Esophagus squamous epithelium (tissue), 5 donors: ENCODE data around the gene ALOXE3. TPM values are rescaled to one million over a fixed set of nuclear protein-coding genes. Genes with fewer than 3 reads are reported as not detected.

ENCODE experiments used
- DNase-seq: peaks from one replicate; lab custom pipeline; 2025; lab: John Stamatoyannopoulos, UW
- H3K27ac ChIP-seq, 4 donors: fragments of 200-600 bp; sonication (generic); one replicate each; pipeline ENCODE4 v1.5.1; 2016 to 2019; ENCODE audit warnings: mild to moderate bottlenecking in 1 of 4
- H3K27me3 ChIP-seq, 4 donors: fragments of 200-600 bp; sonication (generic); 1 replicate in 3 of 4; 2 replicates in 1 of 4; pipeline versions ENCODE4 v1.5.1 to v1.6.0; 2017 to 2021; ENCODE audit warnings: antibody characterized with exemption in 1 of 4
- H3K36me3 ChIP-seq, 3 donors: fragments of 200-600 bp; sonication (generic); one replicate each; pipeline ENCODE4 v1.5.1; 2016 to 2019
- H3K4me1 ChIP-seq, 3 donors: fragments of 200-600 bp; sonication (generic); one replicate each; pipeline ENCODE4 v1.5.1; 2017 to 2019
- H3K4me3 ChIP-seq, 4 donors: fragments of 200-600 bp; sonication (generic); 1 replicate in 3 of 4; 2 replicates in 1 of 4; pipeline ENCODE4 v1.5.1; 2016 to 2019; ENCODE audit warnings: mild to moderate bottlenecking in 2 of 4, moderate library complexity in 1 of 4
- H3K9me3 ChIP-seq, 3 donors: fragments of 200-600 bp; sonication (generic); one replicate each; pipeline ENCODE4 v1.5.1; 2016 to 2019
- POLR2A ChIP-seq, 4 donors: fragments of 450-650 bp; IDR thresholded peaks; one replicate each; pipeline ENCODE4 v1.6.1; 2017; ENCODE audit warnings: antibody characterized with exemption in 4 of 4, mild to moderate bottlenecking in 4 of 4, moderate library complexity in 3 of 4
- WGBS, 2 donors: methylation state at CpG; one replicate each; pipeline ENCODE4 v1.1.5; 2018; 5-methylcytosine and 5-hydroxymethylcytosine counted together
- intact Hi-C: fragments of 100-400 bp; cut with DNase I; formaldehyde crosslinking; loops from one replicate; pipeline ENCODE4 v1.15.0; 2022
- total RNA-seq, 4 donors: library from RNA; depleted of rRNA; stranded (reverse); fragments of >200 nt; gene quantifications; one replicate each; pipeline ENCODE4 v1.1.0, GENCODE V29; 2016
- TF ChIP-seq, protein P1 (sequence below), 6 experiments: fragments of 450-650 bp in 4 of 6; fragments of 200-600 bp in 2 of 6; sonication (generic) in 2 of 6; IDR thresholded peaks; one replicate each; pipeline ENCODE4 v1.5.1; 2016 to 2019; ENCODE audit warnings: antibody characterized with exemption in 6 of 6, mild to moderate bottlenecking in 4 of 6, moderate library complexity in 4 of 6
- donor health status: DM: yes; HTN: yes; CAD: no.

Gene ALOXE3
- total RNA-seq, 4 donors from 2014 or later: 0.30 to 8.8 (median 2.2) TPM; not detected in 1

DNA sequence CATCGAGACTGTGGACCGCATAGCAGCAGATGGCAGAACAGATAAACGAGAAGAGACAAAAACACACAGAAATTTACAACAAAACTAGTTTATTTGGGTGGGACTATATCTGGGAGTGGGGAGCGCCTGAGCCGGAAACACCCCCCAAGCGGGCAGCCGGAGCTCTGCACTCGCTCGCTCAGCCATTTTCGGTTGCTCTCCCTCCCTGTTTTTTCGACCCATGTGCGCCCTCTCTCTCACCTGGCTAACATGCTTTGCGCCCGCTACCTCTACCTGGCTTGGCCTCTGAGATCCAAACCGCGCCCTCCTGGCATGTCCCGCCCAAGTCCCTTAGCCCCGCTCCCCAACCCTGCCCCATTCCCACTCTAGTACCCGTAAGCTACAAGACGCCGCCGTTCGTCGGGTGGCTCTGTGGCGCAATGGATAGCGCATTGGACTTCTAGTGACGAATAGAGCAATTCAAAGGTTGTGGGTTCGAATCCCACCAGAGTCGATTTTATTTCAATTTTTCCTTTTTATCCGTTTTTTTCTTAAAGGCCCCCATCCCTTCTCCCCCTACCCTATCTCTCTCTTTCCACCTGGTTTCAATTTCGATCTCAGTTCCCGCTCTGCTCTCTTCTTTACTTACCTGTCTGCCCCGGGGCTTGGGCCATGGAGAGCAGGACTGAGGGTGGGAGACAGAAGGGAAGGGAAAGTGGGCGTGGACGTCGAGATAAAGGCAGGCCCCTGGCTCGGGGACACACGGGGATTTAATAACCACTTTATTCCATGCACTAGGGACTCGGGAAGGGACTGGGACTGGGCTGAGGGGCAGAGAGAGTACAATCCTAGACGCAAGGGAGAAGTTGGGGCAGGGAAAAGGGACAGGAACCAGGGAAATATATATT is 2.4 kb upstream of the ALOXE3 start:
- peaks cover 0 to 75% (median 2%) of the 10 kb centered on the region in 4 donors for H3K27me3 ChIP-seq
- H3K36me3 ChIP-seq: no peaks in the 10 kb centered on the region
- no peak for TF ChIP-seq POLR2A (IDR thresholded peaks at IDR 0.05)
- TF ChIP-seq, protein P1, sequence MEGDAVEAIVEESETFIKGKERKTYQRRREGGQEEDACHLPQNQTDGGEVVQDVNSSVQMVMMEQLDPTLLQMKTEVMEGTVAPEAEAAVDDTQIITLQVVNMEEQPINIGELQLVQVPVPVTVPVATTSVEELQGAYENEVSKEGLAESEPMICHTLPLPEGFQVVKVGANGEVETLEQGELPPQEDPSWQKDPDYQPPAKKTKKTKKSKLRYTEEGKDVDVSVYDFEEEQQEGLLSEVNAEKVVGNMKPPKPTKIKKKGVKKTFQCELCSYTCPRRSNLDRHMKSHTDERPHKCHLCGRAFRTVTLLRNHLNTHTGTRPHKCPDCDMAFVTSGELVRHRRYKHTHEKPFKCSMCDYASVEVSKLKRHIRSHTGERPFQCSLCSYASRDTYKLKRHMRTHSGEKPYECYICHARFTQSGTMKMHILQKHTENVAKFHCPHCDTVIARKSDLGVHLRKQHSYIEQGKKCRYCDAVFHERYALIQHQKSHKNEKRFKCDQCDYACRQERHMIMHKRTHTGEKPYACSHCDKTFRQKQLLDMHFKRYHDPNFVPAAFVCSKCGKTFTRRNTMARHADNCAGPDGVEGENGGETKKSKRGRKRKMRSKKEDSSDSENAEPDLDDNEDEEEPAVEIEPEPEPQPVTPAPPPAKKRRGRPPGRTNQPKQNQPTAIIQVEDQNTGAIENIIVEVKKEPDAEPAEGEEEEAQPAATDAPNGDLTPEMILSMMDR (IDR thresholded peaks at IDR 0.05): peak in 3 of 6 experiments; percentile 20 to 56 (median 42)
- H3K27ac ChIP-seq: peak overlapping the region; percentile 34 to 96 (median 78)
- H3K9me3 ChIP-seq: no peaks in the 10 kb centered on the region
- no peak for DNase-seq
- intact Hi-C loops: no loop called here
- H3K4me3 ChIP-seq: peak overlapping the region; percentile 30 to 74 (median 62)
- WGBS, 2 donors: 1 to 2% methylated on average over 37 to 38 of the region's 40 CpGs
- H3K4me1 ChIP-seq: peaks cover 66 to 83% (median 69%) of the 10 kb centered on the region in 3 donors

GRCh38 chr17:8119581-8120519 is 1.5 kb upstream of the ALOXE3 start:
- peaks cover 0 to 76% (median 2%) of the 10 kb centered on the region in 4 donors for H3K27me3 ChIP-seq
- H3K36me3 ChIP-seq: no peaks in the 10 kb centered on the region
- 2% methylated on average over 28 of the region's 28 CpGs for WGBS, 2 donors
- peak overlapping the region; percentile 78 to 96 (median 86) for H3K27ac ChIP-seq
- TF ChIP-seq POLR2A (IDR thresholded peaks at IDR 0.05): no peak
- TF ChIP-seq, protein P1 (IDR thresholded peaks at IDR 0.05): no peak
- no peak for DNase-seq
- H3K4me1 ChIP-seq: peaks cover 60 to 74% (median 60%) of the 10 kb centered on the region in 3 donors
- no peaks in the 10 kb centered on the region for H3K9me3 ChIP-seq
- intact Hi-C loops: no loop called here
- H3K4me3 ChIP-seq: peak overlapping the region; percentile 43 to 76 (median 62)

- H3K4me3 ChIP-seq: peak overlapping the region; percentile 43 to 76 (median 60)
- H3K9me3 ChIP-seq: no peaks in the 10 kb centered on the region
- DNase-seq: no peak
- H3K27me3 ChIP-seq: peaks cover 0 to 76% (median under 1%) of the 10 kb centered on the region in 4 donors
- TF ChIP-seq, protein P1 (IDR thresholded peaks at IDR 0.05): peak; percentile 82 to 91 (median 88)
- TF ChIP-seq POLR2A (IDR thresholded peaks at IDR 0.05): no peak
- H3K27ac ChIP-seq: peak overlapping the region; percentile 78 to 96 (median 86)
- H3K36me3 ChIP-seq: no peaks in the 10 kb centered on the region
- peaks cover 51 to 65% (median 53%) of the 10 kb centered on the region in 3 donors for H3K4me1 ChIP-seq
- WGBS, 2 donors: 0% methylated on average over 16 to 18 of the region's 38 CpGs
- intact Hi-C loops: no loop called here
These were observed 661 bp upstream of the ALOXE3 start for GRCh38 chr17:8118769-8119580.

DNA sequence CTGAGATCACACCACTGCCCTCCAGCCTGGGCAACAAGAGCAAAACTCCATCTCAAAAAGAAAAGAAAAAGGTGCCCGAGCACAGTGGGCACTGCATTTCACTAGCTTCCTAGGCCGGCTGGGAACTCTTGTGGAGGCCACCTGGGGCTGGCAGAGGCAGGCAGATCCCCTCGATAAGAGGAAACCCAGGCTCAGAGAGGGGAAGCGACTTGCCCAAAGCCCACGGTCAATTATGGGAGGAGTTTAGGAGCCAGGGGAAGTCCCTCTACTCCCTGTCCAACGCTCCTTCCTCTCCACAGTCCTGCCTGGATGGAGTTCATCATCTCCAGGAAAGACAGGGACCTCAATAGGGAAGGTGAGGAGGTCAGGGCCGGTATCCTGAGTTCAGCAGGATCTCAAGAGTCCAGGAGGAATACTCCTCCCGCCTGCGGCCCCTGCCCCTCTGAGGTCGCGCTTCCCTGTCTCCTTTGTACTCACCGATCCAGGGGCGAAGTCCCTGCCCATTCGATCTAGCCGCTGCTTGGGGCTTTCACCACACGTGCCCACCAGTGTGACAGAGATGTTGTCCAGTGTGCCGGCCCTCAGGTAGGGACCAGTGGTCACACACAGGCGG is 841 bp downstream of the ALOXE3 start:
- intact Hi-C loops: no loop called here
- DNase-seq: no peak

More for the DNA sequence above, 841 bp downstream of the ALOXE3 start:
- TF ChIP-seq POLR2A (IDR thresholded peaks at IDR 0.05): no peak
- TF ChIP-seq, protein P1 (IDR thresholded peaks at IDR 0.05): no peak
- peak overlapping the region; percentile 78 to 96 (median 86) for H3K27ac ChIP-seq
- no peaks in the 10 kb centered on the region for H3K9me3 ChIP-seq
- peak overlapping the region; percentile 43 to 76 (median 60) for H3K4me3 ChIP-seq
- H3K27me3 ChIP-seq: peaks cover 0 to 76% (median 0%) of the 10 kb centered on the region in 4 donors
- 24% methylated on average over 3 to 11 of the region's 18 CpGs for WGBS, 2 donors
- peaks cover 36 to 50% (median 38%) of the 10 kb centered on the region in 3 donors for H3K4me1 ChIP-seq
- no peaks in the 10 kb centered on the region for H3K36me3 ChIP-seq
